GM12801 (cell line): Measurements from ENCODE around the gene NOC4L.

Experiments
- TF ChIP-seq, protein P1 (sequence below): IDR thresholded peaks from one replicate; pipeline ENCODE4 v1.5.1; 2011; ENCODE audit warnings: control low read depth; ENCODE audit not compliant: insufficient read length; ENCODE audit errors: extremely low read depth

NOC4L gene

GRCh38 chr12:132105467-132105866 lies 38.8 kb upstream of the NOC4L start:
- TF ChIP-seq, protein P1, sequence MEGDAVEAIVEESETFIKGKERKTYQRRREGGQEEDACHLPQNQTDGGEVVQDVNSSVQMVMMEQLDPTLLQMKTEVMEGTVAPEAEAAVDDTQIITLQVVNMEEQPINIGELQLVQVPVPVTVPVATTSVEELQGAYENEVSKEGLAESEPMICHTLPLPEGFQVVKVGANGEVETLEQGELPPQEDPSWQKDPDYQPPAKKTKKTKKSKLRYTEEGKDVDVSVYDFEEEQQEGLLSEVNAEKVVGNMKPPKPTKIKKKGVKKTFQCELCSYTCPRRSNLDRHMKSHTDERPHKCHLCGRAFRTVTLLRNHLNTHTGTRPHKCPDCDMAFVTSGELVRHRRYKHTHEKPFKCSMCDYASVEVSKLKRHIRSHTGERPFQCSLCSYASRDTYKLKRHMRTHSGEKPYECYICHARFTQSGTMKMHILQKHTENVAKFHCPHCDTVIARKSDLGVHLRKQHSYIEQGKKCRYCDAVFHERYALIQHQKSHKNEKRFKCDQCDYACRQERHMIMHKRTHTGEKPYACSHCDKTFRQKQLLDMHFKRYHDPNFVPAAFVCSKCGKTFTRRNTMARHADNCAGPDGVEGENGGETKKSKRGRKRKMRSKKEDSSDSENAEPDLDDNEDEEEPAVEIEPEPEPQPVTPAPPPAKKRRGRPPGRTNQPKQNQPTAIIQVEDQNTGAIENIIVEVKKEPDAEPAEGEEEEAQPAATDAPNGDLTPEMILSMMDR: no peak

- TF ChIP-seq, protein P1: no peak
These were observed 37.3 kb upstream of the NOC4L start for GRCh38 chr12:132106921-132107320.

DNA sequence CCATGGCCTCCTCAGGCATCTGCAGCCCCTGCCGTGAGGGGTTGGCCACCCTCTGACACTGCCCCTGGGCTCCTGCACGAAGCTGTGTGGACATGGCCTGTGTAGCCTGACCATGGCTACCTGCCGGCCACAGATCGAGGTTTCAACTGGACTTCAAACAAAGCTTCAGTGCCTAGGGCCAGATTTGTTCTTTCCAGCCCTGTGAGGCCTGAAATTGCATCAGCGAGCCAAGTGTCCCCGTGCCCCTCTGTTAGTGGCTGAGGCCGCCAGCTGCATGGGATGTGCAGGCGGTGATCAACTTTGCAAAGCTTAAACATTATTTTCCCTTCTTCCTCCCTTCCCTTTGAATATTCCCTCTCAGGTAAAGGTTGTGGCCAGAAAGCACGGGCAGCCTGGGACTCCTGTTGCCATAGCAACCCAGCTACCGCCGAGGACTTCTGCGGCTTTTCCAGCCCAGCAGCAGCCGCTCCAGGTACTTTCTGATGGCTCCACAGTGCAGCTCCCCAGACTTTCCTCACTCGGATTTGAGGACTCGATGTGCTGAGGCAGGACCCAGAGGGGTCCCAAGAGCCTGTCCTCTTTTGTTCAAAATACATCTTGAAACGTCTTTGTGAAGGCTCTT lies 35.9 kb upstream of the NOC4L start:
- TF ChIP-seq, protein P1: no peak

DNA sequence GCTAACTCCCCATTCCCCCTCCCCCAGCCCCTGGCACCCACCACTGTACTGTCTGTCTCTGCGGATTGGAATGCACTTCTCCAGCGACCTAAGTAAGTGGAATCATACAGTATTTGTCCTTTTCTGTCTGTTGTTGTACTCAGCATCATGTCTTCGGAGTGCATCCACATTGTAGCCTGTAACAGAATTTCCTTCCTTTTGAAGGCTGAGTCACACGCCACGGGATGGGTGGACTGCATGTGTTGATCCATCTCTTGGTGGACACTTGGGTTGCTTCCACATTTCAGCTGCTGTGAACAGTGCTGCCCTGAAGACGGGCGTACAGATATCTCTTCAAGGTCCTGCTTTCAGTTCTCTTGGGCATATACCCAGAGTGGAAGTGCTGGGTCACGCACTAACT lies 34.5 kb upstream of the NOC4L start:
- TF ChIP-seq, protein P1: no peak

GRCh38 chr12:132110677-132111076 lies 33.6 kb upstream of the NOC4L start:
- TF ChIP-seq, protein P1: no peak

- TF ChIP-seq, protein P1: no peak
These were observed 32.5 kb upstream of the NOC4L start for GRCh38 chr12:132111654-132112304.

DNA sequence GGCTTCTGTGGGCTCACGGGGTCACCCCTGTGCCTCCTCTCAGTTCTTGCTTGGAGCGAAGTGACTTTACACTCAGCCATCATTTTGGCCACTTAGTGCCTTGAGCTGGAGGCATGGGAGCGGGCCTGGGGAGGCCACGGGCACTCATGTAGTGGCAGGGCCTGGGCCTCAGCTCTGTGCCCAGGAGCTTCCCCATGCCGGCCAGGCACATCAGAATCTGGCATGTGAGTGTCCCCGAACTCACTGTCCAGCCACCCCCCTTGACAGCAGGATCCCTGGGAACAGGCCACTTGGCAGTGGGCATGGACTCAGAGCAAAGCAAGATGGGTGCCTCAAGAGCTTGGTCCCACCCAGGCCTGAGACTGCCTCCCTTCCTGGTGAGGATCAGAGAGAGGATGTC lies 29.6 kb upstream of the NOC4L start:
- TF ChIP-seq, protein P1: no peak
